Measurements from ENCODE around the gene DIAPH3.

The DIAPH3 gene

DNA sequence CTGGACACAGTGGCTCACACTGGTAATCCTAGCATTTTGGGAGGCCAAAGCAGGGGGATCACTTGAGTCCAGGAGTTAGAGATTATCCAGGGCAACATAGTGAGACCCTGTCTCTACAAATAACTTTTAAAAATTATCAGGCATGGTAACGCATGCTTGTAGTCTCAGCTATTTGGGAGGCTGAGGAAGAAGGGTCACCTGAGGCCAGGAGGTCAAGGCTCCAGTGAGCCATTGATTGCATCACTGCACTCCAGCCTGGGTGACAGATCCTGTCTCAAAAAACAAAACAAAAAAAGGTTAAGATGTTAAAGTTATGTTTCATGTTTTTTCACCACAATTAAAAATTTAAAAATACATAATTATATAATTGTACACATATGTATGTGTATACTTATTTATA is 19.2 kb upstream of the DIAPH3 start:
- no peak for DNase-seq (ENCODE audit: low spot score)
- in situ Hi-C loops (cut with MboI; ENCODE audit: low sequenced_read_pairs, unreplicated experiment) = no loop called here
- TF ChIP-seq CTCF (IDR thresholded peaks at IDR 0.05; ENCODE audit: borderline replicate concordance, control extremely low read depth, extremely low read depth, insufficient read depth, missing control alignments) = no peak

DNA sequence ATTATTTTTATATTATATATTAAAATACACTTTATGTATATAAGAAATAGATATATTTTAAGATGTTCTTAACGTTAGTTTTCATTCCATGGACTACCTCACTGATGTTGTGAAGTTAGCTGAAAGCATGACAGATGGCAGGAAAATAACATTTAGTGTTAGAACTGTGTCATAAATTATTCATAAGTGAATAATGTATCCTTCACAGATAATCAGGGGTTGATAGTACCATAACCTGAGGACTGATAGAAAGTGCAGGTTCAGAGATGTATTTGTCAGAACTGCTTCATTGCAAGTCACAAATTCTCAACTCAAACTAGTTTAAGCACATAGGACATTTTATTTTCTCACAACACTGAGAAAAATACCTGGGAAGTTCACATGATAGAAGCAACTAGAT is 14.6 kb upstream of the DIAPH3 start:
- in situ Hi-C loops (cut with MboI; ENCODE audit: low sequenced_read_pairs, unreplicated experiment) = no loop called here
- no peak for TF ChIP-seq CTCF (IDR thresholded peaks at IDR 0.05; ENCODE audit: borderline replicate concordance, control extremely low read depth, extremely low read depth, insufficient read depth, missing control alignments)
- DNase-seq (ENCODE audit: low spot score) = no peak

DNA sequence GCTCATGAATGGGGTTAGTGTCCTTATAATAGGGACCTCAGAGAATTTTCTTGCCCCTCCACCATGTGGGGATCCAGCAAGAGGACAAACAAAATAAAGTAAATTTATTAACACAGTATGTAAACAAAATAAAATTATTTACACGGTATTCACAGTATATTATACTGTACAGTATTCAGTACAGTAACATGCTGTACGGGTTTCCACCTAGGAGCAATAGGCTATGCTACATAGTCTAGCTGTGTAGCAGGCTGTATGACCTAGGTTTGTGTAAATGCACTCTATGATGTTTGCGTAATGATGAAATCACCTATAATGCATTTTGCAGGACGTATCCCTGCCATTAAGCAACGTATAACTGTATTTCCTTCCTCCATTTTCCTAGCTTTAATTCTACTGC is 11.8 kb upstream of the DIAPH3 start:
- no peak for TF ChIP-seq CTCF (IDR thresholded peaks at IDR 0.05; ENCODE audit: borderline replicate concordance, control extremely low read depth, extremely low read depth, insufficient read depth, missing control alignments)
- in situ Hi-C loops (cut with MboI; ENCODE audit: low sequenced_read_pairs, unreplicated experiment) = no loop called here
- DNase-seq (ENCODE audit: low spot score) = no peak

- in situ Hi-C loops (cut with MboI; ENCODE audit: low sequenced_read_pairs, unreplicated experiment) = no loop called here
- no peak for TF ChIP-seq CTCF (IDR thresholded peaks at IDR 0.05; ENCODE audit: borderline replicate concordance, control extremely low read depth, extremely low read depth, insufficient read depth, missing control alignments)
- DNase-seq (ENCODE audit: low spot score) = no peak
These were observed 10.4 kb upstream of the DIAPH3 start for GRCh38 chr13:60174113-60174512.

DNA sequence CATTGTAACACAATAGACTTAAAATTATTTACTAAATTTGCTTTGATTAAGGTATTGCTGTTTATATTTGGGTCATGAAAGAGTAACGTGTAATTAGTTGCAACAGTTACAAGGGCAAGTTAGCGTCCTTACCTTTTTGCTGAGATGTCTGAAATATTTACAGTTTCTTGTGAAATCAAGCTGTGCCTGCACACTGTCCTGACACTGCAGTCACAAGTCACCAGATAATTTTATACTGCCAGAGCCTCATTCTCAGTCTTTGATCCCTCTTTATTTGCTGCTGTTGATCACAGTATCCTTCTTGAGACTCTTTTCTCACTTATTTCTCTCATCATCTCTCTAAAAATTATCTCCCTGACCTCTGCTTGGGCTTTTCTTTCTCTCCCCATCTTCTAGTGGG is 8.4 kb upstream of the DIAPH3 start:
- in situ Hi-C loops (cut with MboI; ENCODE audit: low sequenced_read_pairs, unreplicated experiment) = no loop called here
- TF ChIP-seq CTCF (IDR thresholded peaks at IDR 0.05; ENCODE audit: borderline replicate concordance, control extremely low read depth, extremely low read depth, insufficient read depth, missing control alignments) = no peak
- DNase-seq (ENCODE audit: low spot score) = no peak

- no peak for DNase-seq (ENCODE audit: low spot score)
- in situ Hi-C loops (cut with MboI; ENCODE audit: low sequenced_read_pairs, unreplicated experiment) = no loop called here
- no peak for TF ChIP-seq CTCF (IDR thresholded peaks at IDR 0.05; ENCODE audit: borderline replicate concordance, control extremely low read depth, extremely low read depth, insufficient read depth, missing control alignments)
These were observed 6.7 kb upstream of the DIAPH3 start for GRCh38 chr13:60170414-60170813.

Measured in GM13976 (cell line).